Keratinocyte (primary cell): Measurements from ENCODE around the gene ETAA1. TPM values are rescaled to one million over a fixed set of nuclear protein-coding genes. Genes with fewer than 3 reads are reported as not detected.
A peak's percentile ranks its signal among the peaks of the same experiment; 100 is the strongest.

Source experiments
- DNase-seq: peaks from one replicate; pipeline ENCODE4 v3.0.0-alpha.2; 2011; ENCODE audit warnings: low read depth, missing footprints, low spot score
- FAIRE-seq: peaks from 2 replicates; lab custom pipeline; 2011; peaks lifted over from hg19 to GRCh38; lab: Jason Lieb, UNC
- H2AFZ ChIP-seq: 2 replicates; pipeline ENCODE4 v1.6.0; 2012; ENCODE audit warnings: low read length, control low read depth, inconsistent platforms; ENCODE audit not compliant: control insufficient read depth
- H3K27ac ChIP-seq: 2 replicates; pipeline ENCODE4 v1.5.1; 2011; ENCODE audit warnings: low read length; ENCODE audit not compliant: control insufficient read depth, insufficient read depth
- H3K27me3 ChIP-seq: 3 replicates; pipeline ENCODE4 v1.6.0; 2011; ENCODE audit warnings: low read length; ENCODE audit not compliant: control insufficient read depth, insufficient read depth; ENCODE audit errors: extremely low read depth
- H3K36me3 ChIP-seq, 2 experiments: 2 replicates in 1 of 2; 3 replicates in 1 of 2; pipeline ENCODE4 v1.5.1; 2011; ENCODE audit warnings: low read length in 2 of 2, mild to moderate bottlenecking in 1 of 2; ENCODE audit not compliant: control insufficient read depth in 2 of 2, insufficient read depth in 2 of 2; ENCODE audit errors: extremely low read depth in 1 of 2
- H3K4me1 ChIP-seq: 3 replicates; pipeline ENCODE4 v1.5.1; 2011; ENCODE audit warnings: low read length; ENCODE audit not compliant: control insufficient read depth, insufficient read depth; ENCODE audit errors: extremely low read depth
- H3K4me2 ChIP-seq: 3 replicates; pipeline ENCODE4 v1.6.0; 2011; ENCODE audit warnings: low read depth, low read length; ENCODE audit not compliant: control insufficient read depth, insufficient read depth; ENCODE audit errors: extremely low read depth
- H3K4me3 ChIP-seq, 3 experiments: fragments of 200-600 bp in 1 of 3; sonication (generic) in 1 of 3; 2 replicates in 2 of 3; 3 replicates in 1 of 3; pipeline ENCODE4 v1.5.1; 2011 to 2016; ENCODE audit warnings: low read length in 3 of 3, mild to moderate bottlenecking in 3 of 3, control low read depth in 2 of 3, inconsistent platforms in 1 of 3, low read depth in 1 of 3, mixed read lengths in 1 of 3, mixed run types in 1 of 3, moderate library complexity in 1 of 3; ENCODE audit not compliant: control insufficient read depth in 2 of 3, insufficient read depth in 2 of 3; ENCODE audit errors: extremely low read depth in 1 of 3
- H3K79me2 ChIP-seq: 2 replicates; pipeline ENCODE4 v1.6.0; 2012; ENCODE audit warnings: low read length; ENCODE audit not compliant: control insufficient read depth, insufficient read depth
- H3K9ac ChIP-seq: 3 replicates; pipeline ENCODE4 v1.6.0; 2011; ENCODE audit warnings: low read length; ENCODE audit not compliant: control insufficient read depth, insufficient read depth; ENCODE audit errors: extremely low read depth
- H3K9me1 ChIP-seq: 3 replicates; pipeline ENCODE4 v1.6.0; 2011; ENCODE audit warnings: low read length; ENCODE audit not compliant: control insufficient read depth, insufficient read depth; ENCODE audit errors: extremely low read depth
- H3K9me3 ChIP-seq: 2 replicates; pipeline ENCODE4 v1.5.1; 2012; ENCODE audit warnings: low read depth, low read length; ENCODE audit not compliant: control insufficient read depth
- H4K20me1 ChIP-seq: 3 replicates; pipeline ENCODE4 v1.6.0; 2011; ENCODE audit warnings: low read length; ENCODE audit not compliant: control insufficient read depth, insufficient read depth; ENCODE audit errors: extremely low read depth
- EZH2 ChIP-seq: IDR thresholded peaks from one replicate; pipeline ENCODE4 v1.6.1; 2012; ENCODE audit warnings: inconsistent platforms, mild to moderate bottlenecking, low read length, moderate library complexity
- dilution Hi-C: fragments of 300-500 bp; cut with MboI; formaldehyde crosslinking; loops from one replicate; pipeline ENCODE4 v1.7.0; 2020; ENCODE audit warnings: low sequenced_read_pairs; ENCODE audit not compliant: extremely low pct_ligation_motif_present
- polyA plus RNA-seq, 5 experiments: library from polyadenylated mRNA; depleted of rRNA in 3 of 5; stranded (reverse) in 3 of 5; stranded (forward) in 1 of 5; unstranded in 1 of 5; fragments of >200 nt; gene quantifications; 1 replicate in 1 of 5; 2 replicates in 3 of 5; 3 replicates in 1 of 5; pipeline versions ENCODE4 v1.2.1 to v1.2.3, GENCODE V29; 2011 to 2012; ENCODE audit warnings: missing spikeins in 2 of 5, low read depth in 1 of 5, low replicate concordance in 1 of 5
- TF ChIP-seq, protein P1 (sequence below), 3 experiments: IDR thresholded peaks in 1 of 3; conservative IDR thresholded peaks in 1 of 3; optimal IDR thresholded peaks in 1 of 3; 2 replicates in 2 of 3; 3 replicates in 1 of 3; pipeline versions ENCODE3 to v1.5.1; 2011; ENCODE audit warnings: low read length in 3 of 3, mild to moderate bottlenecking in 3 of 3, moderate library complexity in 2 of 3, control low read depth in 1 of 3, inconsistent platforms in 1 of 3; ENCODE audit not compliant: insufficient read depth in 2 of 3; ENCODE audit errors: extremely low read depth in 1 of 3

ETAA1 gene
- polyA plus RNA-seq, 1 donor (not counting 4 experiments of a cell fraction or from before 2014, with no cell fraction given), result 11.5 TPM

DNA sequence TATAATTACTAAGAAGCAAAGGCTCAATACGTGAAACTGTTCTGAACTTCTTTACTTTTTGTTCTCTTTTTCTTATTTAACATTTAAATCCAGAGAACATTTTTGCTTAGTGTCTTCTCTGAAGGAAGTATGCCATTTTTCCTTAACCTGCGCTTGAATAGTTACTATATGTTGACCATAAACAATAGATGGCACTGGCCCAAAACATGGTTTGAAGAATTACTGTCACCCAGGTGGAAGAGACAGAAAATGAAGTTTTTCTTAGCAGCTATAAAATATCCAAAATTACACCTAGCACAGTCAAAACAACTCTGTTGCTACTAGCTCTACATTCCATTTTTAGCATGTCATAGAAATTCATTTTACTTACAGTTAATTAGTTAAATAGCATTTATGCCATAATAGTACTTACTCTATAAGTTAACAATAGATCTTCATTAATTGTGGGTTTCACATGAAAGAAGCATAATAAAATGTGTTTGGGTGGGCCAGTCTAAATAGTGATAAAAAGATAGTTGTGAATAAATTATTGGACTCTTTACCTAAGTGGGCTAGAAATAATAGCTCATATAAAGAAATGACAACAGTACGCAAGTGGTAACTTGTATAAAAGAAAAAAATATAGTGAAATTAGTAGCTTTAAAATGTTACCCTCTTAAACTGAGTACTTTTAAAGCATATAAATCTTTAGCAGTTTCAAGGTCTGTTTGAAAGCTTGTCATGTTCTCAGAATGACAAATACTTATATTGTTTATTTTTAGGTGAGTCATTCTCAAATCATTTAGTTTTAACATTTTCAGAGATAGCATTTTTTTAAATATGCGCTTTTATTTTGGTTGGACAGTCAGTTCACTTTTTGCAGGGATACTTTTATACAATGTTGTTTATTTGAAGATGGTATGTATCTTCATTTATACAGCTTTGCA is 3.7 kb downstream of the ETAA1 start:
- H3K9me1 ChIP-seq, result no peaks in the 10 kb centered on the region
- peak overlapping the region in 1 of 3 experiments; percentile 11 for H3K4me3 ChIP-seq
- H3K27ac ChIP-seq, result peak overlapping the region; percentile 65
- FAIRE-seq (no peak), DNase-seq (no peak)
- H2AFZ ChIP-seq, result no peak overlapping the region
- H3K9me3 ChIP-seq, result no peaks in the 10 kb centered on the region
- H3K79me2 ChIP-seq, result peaks cover 13% of the 10 kb centered on the region
- H3K9ac ChIP-seq, result no peak overlapping the region
- H3K4me1 ChIP-seq, result peaks cover 21% of the 10 kb centered on the region
- H3K36me3 ChIP-seq, result peaks cover 5 to 8% of the 10 kb centered on the region in 2 experiments
- no peaks in the 10 kb centered on the region for H3K27me3 ChIP-seq
- dilution Hi-C loops, result no loop called here
- no peaks in the 10 kb centered on the region for H4K20me1 ChIP-seq
- TF ChIP-seq, protein P1, sequence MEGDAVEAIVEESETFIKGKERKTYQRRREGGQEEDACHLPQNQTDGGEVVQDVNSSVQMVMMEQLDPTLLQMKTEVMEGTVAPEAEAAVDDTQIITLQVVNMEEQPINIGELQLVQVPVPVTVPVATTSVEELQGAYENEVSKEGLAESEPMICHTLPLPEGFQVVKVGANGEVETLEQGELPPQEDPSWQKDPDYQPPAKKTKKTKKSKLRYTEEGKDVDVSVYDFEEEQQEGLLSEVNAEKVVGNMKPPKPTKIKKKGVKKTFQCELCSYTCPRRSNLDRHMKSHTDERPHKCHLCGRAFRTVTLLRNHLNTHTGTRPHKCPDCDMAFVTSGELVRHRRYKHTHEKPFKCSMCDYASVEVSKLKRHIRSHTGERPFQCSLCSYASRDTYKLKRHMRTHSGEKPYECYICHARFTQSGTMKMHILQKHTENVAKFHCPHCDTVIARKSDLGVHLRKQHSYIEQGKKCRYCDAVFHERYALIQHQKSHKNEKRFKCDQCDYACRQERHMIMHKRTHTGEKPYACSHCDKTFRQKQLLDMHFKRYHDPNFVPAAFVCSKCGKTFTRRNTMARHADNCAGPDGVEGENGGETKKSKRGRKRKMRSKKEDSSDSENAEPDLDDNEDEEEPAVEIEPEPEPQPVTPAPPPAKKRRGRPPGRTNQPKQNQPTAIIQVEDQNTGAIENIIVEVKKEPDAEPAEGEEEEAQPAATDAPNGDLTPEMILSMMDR (optimal IDR thresholded peaks at IDR 0.05 in 1 of 3, IDR thresholded peaks at IDR 0.05 in 1 of 3, conservative IDR thresholded peaks at IDR 0.05 in 1 of 3; ENCODE audit: extremely low read depth in 1 of 3, insufficient read depth in 2 of 3, low read length in 3 of 3), result no peak
- TF ChIP-seq EZH2, result no peak
- H3K4me2 ChIP-seq, result peak overlapping the region; percentile 65

DNA sequence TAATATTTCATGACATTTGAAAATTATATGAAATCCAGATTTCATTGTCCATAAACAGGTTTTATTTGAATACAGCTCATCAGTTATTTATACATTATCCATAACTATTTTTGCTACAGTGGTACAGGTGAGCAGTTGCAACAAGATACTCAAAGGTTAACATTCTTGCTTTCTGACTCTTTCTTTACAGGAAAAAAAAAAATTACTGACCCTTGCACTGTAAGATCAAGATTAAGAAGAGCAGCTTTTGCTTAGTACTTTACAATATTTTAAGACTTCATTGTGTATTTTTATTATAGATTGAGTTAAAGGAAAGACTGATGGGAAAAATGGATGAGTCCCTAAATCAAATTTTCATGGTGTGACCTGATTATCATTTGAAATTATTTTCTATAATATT is 11.2 kb downstream of the ETAA1 start:
- Histone ChIP-seq H3K9ac (no peak overlapping the region), H3K27ac (no peak overlapping the region), H3K4me1 (no peaks in the 10 kb centered on the region), H3K4me2 (no peak overlapping the region), H3K9me3 (no peaks in the 10 kb centered on the region), H3K4me3 (no peak overlapping the region), H3K36me3 (peaks cover 2 to 4% of the 10 kb centered on the region in 2 experiments), H3K27me3 (no peaks in the 10 kb centered on the region), H3K9me1 (no peaks in the 10 kb centered on the region), H4K20me1 (no peaks in the 10 kb centered on the region), H2AFZ (no peak overlapping the region), H3K79me2 (no peaks in the 10 kb centered on the region)
- TF ChIP-seq, protein P1 (optimal IDR thresholded peaks at IDR 0.05 in 1 of 3, IDR thresholded peaks at IDR 0.05 in 1 of 3, conservative IDR thresholded peaks at IDR 0.05 in 1 of 3; ENCODE audit: extremely low read depth in 1 of 3, insufficient read depth in 2 of 3, low read length in 3 of 3), result no peak
- TF ChIP-seq EZH2, result no peak
- FAIRE-seq (no peak), DNase-seq (no peak)
- dilution Hi-C loops, result no loop called here
